MCF 10A (cell line): ENCODE measurements around the gene SLC13A2. TPM values are rescaled to one million over a fixed set of nuclear protein-coding genes. Genes with fewer than 3 reads are reported as not detected.

ENCODE experiments used
- BruUV-seq: library from RNA; stranded (reverse); fragments of 400-500 nt; replicated peaks from 2 replicates; lab custom pipeline; 2021; lab: Mats Ljungman, UMichigan
- CTCF ChIA-PET: fragments of 300-600 bp; sonication (Branson Sonifier 250); formaldehyde crosslinking; extraction: SDS; loops from one replicate; lab custom pipeline; 2021; ENCODE audit warnings: antibody characterized with exemption, inconsistent platforms; lab: Yijun Ruan, JAX
- POLR2A ChIA-PET: fragments of 300-600, 350-650 bp; sonication (Branson Sonifier 250); formaldehyde crosslinking; extraction: SDS; loops from one replicate; lab custom pipeline; 2020; ENCODE audit warnings: antibody characterized with exemption, inconsistent platforms; lab: Yijun Ruan, JAX
- DNase-seq: peaks from one replicate; pipeline ENCODE4 v3.0.0-alpha.2; 2018; ENCODE audit not compliant: unreplicated experiment
- H3K27ac Mint-ChIP-seq: one replicate; pipeline ENCODE4 v1.8.0; 2022; ENCODE audit warnings: mild to moderate bottlenecking, low read depth, mixed read lengths; ENCODE audit not compliant: unreplicated experiment
- H3K27me3 Mint-ChIP-seq: one replicate; pipeline ENCODE4 v1.8.0; 2022; ENCODE audit warnings: mixed read lengths; ENCODE audit not compliant: insufficient read depth, unreplicated experiment
- H3K36me3 Mint-ChIP-seq: one replicate; pipeline ENCODE4 v1.8.0; 2022; ENCODE audit warnings: mild to moderate bottlenecking, moderate library complexity, mixed read lengths; ENCODE audit not compliant: insufficient read depth, unreplicated experiment
- H3K4me1 Mint-ChIP-seq: one replicate; pipeline ENCODE4 v1.8.0; 2022; ENCODE audit warnings: mixed read lengths; ENCODE audit not compliant: insufficient read depth, unreplicated experiment
- H3K4me3 Mint-ChIP-seq: one replicate; pipeline ENCODE4 v1.8.0; 2022; ENCODE audit warnings: mild to moderate bottlenecking, moderate library complexity, mixed read lengths; ENCODE audit not compliant: unreplicated experiment
- H3K9me3 Mint-ChIP-seq: one replicate; pipeline ENCODE4 v1.8.0; 2022; ENCODE audit warnings: mixed read lengths; ENCODE audit not compliant: unreplicated experiment
- intact Hi-C: fragments of 100-400 bp; cut with micrococcal nuclease; formaldehyde crosslinking; loops from 2 replicates; pipeline ENCODE4 v1.14.1; 2022
- total RNA-seq: library from RNA; stranded (reverse); gene quantifications from 2 replicates; pipeline ENCODE4 v1.2.3, GENCODE V29; 2022
- TF ChIP-seq, protein P1 (sequence below): fragments of 200-600 bp; IDR thresholded peaks from one replicate; pipeline ENCODE4 v1.8.0; 2022; ENCODE audit warnings: antibody characterized with exemption, mild to moderate bottlenecking; ENCODE audit not compliant: unreplicated experiment

SLC13A2 gene
- total RNA-seq, 1 experiment from 2014 or later = not detected

DNA sequence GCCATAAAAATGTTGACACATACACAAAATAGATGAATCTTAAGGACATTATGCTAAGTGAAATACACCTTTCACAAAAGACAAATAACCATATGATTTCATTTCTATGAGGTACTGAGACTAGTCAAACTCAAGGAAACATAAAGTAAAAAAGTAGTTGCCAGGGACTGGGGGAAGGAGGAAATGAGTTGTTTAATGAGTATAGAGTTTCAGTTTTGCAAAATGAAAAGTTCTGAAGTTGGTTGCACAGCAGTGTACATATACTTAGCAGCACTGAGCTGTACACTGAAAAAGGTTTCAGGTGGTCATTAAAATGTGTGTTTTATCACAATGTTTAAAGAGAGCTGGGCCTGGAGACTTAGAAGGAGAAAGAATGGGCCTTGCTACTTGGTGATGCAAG is 4.7 kb upstream of the SLC13A2 start:
- ChIA-PET POLR2A (no interaction called here), CTCF (interaction anchor here (0.6 to 1.0 kb wide), 4 partner anchors 144 to 364 kb away, joined by 3 read pairs; no protein-coding TSS in a partner anchor)
- Mint-ChIP-seq H3K36me3 (no peaks in the 10 kb centered on the region), H3K4me3 (no peak overlapping the region), H3K27ac (no peak overlapping the region), H3K27me3 (peaks cover 11% of the 10 kb centered on the region), H3K4me1 (peaks cover 19% of the 10 kb centered on the region), H3K9me3 (no peaks in the 10 kb centered on the region)
- TF ChIP-seq, protein P1, sequence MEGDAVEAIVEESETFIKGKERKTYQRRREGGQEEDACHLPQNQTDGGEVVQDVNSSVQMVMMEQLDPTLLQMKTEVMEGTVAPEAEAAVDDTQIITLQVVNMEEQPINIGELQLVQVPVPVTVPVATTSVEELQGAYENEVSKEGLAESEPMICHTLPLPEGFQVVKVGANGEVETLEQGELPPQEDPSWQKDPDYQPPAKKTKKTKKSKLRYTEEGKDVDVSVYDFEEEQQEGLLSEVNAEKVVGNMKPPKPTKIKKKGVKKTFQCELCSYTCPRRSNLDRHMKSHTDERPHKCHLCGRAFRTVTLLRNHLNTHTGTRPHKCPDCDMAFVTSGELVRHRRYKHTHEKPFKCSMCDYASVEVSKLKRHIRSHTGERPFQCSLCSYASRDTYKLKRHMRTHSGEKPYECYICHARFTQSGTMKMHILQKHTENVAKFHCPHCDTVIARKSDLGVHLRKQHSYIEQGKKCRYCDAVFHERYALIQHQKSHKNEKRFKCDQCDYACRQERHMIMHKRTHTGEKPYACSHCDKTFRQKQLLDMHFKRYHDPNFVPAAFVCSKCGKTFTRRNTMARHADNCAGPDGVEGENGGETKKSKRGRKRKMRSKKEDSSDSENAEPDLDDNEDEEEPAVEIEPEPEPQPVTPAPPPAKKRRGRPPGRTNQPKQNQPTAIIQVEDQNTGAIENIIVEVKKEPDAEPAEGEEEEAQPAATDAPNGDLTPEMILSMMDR = no peak
- intact Hi-C loops = no loop called here
- no peak for DNase-seq
- BruUV-seq = no TSS peak

DNA sequence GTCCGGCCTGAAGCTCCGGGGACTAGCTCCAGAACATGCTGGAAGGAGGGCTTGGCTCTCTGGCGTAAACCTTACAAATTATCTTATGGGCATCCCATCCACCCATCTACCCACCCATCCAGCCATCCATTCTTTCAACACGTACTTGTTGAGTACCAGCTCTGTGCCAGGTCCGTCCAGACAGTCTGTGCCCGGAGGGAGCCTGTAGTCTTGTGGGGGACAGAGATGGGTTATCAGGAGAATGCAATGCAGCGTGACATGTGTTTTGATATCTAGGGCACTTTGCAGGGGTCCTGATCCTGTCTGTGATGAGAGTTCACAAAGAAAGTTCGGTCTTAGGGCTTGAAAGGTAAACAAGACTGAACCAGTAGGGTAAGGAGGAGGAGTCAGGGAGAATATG is 4.1 kb upstream of the SLC13A2 start:
- CTCF ChIA-PET = interaction anchor here (0.6 kb wide), 2 partner anchors 237 to 364 kb away, joined by 3 read pairs; no protein-coding TSS in a partner anchor

DNA sequence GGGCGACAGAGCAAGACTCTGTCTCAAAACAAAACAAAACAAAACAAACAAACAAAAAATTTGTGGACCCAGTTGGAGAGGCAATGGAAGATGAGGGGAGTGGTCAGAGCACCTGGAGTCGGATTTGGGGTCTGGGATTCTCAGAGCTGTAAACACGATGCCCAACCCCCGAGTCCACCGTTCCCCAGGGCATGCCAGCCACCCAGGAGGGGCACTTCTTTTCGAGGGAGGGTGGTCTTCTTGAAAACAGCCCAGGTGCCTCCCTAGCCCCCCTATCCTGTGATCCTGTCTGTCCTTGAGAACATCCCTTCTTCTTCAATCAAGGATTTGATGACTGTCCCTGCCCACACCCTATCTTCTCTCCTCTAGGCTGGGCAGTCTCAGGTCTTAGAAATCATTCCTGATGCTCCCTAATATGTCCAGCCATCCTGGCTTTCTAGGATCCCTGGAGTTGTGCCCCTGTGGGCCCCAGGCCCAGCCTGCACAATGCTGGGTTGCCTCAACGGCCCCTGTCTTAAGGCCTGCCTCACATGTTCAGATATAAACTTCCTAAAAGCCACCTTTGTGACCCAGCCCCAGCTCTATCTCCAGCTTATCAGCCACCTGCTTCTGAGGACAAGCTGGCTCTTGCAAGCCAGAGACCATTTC is 3.1 kb upstream of the SLC13A2 start:
- no TSS peak for BruUV-seq
- Mint-ChIP-seq H3K9me3 (no peaks in the 10 kb centered on the region), H3K4me1 (peaks cover 19% of the 10 kb centered on the region), H3K27me3 (peaks cover 10% of the 10 kb centered on the region), H3K36me3 (no peaks in the 10 kb centered on the region), H3K27ac (no peak overlapping the region), H3K4me3 (no peak overlapping the region)
- POLR2A ChIA-PET = interaction anchor here (0.6 to 1.4 kb wide), 3 partner anchors 34 to 113 kb away, joined by 3 to 4 read pairs (median 4); partner anchors contain the start of gene POLDIP2
- CTCF ChIA-PET = no interaction called here
- TF ChIP-seq, protein P1 = no peak
- intact Hi-C loops = no loop called here
- no peak for DNase-seq

More for the DNA sequence above, 4.1 kb upstream of the SLC13A2 start:
- Mint-ChIP-seq H3K4me1 (peaks cover 19% of the 10 kb centered on the region), H3K27ac (no peak overlapping the region), H3K36me3 (no peaks in the 10 kb centered on the region), H3K9me3 (no peaks in the 10 kb centered on the region), H3K4me3 (no peak overlapping the region), H3K27me3 (peaks cover 11% of the 10 kb centered on the region)
- TF ChIP-seq, protein P1 = no peak
- POLR2A ChIA-PET = interaction anchor here (0.7 kb wide), 1 partner anchor 14 kb away, joined by 3 read pairs; no protein-coding TSS in a partner anchor
- intact Hi-C loops = no loop called here
- no TSS peak for BruUV-seq
- DNase-seq = no peak

DNA sequence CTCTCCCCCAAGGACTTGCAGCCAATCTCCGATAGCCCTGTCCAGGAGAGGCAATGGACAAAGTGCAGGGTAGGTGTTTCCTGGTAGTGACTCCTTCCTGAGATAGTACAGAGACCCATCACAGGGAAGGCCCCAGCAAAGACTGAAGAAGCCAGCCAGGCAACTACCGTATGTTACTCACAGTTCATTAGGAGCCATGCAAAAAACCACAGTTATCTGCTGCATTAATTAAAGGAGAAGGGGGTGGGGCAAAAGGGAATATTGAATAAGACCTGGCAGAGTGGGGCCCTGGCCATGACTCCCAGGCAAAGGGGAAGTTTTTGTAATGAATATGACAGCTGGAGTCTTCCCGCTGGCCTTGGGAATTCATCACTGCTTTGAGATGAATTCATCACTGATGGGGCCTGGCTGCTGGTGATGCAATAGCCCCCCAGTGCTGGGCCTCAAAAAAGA is 2.5 kb upstream of the SLC13A2 start:
- TF ChIP-seq, protein P1 = no peak
- Mint-ChIP-seq H3K4me3 (no peak overlapping the region), H3K36me3 (no peaks in the 10 kb centered on the region), H3K27ac (no peak overlapping the region), H3K4me1 (peaks cover 19% of the 10 kb centered on the region), H3K27me3 (peaks cover 5% of the 10 kb centered on the region), H3K9me3 (no peaks in the 10 kb centered on the region)
- ChIA-PET CTCF (interaction anchor here (0.6 to 2.8 kb wide), 2 partner anchors 16 to 63 kb away, joined by 4 to 5 read pairs; no protein-coding TSS in a partner anchor), POLR2A (interaction anchor here (0.6 to 1.4 kb wide), 3 partner anchors 19 to 91 kb away, joined by 3 to 4 read pairs (median 3); no protein-coding TSS in a partner anchor)
- no TSS peak for BruUV-seq
- DNase-seq = no peak
- intact Hi-C loops = no loop called here
